Fibroblast of lung (primary cell): Measurements from ENCODE around the gene SORL1. TPM values are rescaled to one million over a fixed set of nuclear protein-coding genes. Genes with fewer than 3 reads are reported as not detected.

Experiments
- DNase-seq, 2 donors: peaks; one replicate each; pipeline versions ENCODE4 v3.0.0 to v3.0.0-alpha.2; 2010; ENCODE audit warnings: low read depth in 2 of 2
- H2AFZ ChIP-seq: 2 replicates; pipeline ENCODE4 v1.5.1; 2012; ENCODE audit warnings: low read length, control low read depth, inconsistent platforms
- H3K27ac ChIP-seq: 2 replicates; pipeline ENCODE4 v1.5.1; 2011; ENCODE audit warnings: low read length, control low read depth; ENCODE audit not compliant: insufficient read depth
- H3K27me3 ChIP-seq: 2 replicates; pipeline ENCODE4 v1.5.1; 2011; ENCODE audit warnings: mild to moderate bottlenecking, low read length; ENCODE audit not compliant: control insufficient read depth, insufficient read depth
- H3K36me3 ChIP-seq: 2 replicates; pipeline ENCODE4 v1.5.1; 2011; ENCODE audit warnings: low read length; ENCODE audit not compliant: control insufficient read depth, insufficient read depth
- H3K4me1 ChIP-seq: 2 replicates; pipeline ENCODE4 v1.5.1; 2011; ENCODE audit warnings: low read length; ENCODE audit not compliant: control insufficient read depth, insufficient read depth; ENCODE audit errors: extremely low read depth
- H3K4me2 ChIP-seq: 2 replicates; pipeline ENCODE4 v1.5.1; 2011; ENCODE audit warnings: low read length, control low read depth; ENCODE audit not compliant: insufficient read depth; ENCODE audit errors: extremely low read depth
- H3K4me3 ChIP-seq, 4 experiments: fragments of 200-600 bp in 1 of 4; sonication (generic) in 1 of 4; replicated peaks in 1 of 4; 2 replicates each; pipeline ENCODE4 v1.5.1; 2011 to 2016; ENCODE audit warnings: low read length in 4 of 4, low read depth in 3 of 4, mild to moderate bottlenecking in 3 of 4, control low read depth in 2 of 4, inconsistent platforms in 1 of 4, mixed read lengths in 1 of 4; ENCODE audit not compliant: insufficient read depth in 1 of 4; ENCODE audit errors: control extremely low read depth in 1 of 4
- H3K79me2 ChIP-seq: 2 replicates; pipeline ENCODE4 v1.5.1; 2012; ENCODE audit warnings: mild to moderate bottlenecking, low read length, inconsistent platforms; ENCODE audit not compliant: control insufficient read depth, insufficient read depth
- H3K9ac ChIP-seq: 2 replicates; pipeline ENCODE4 v1.5.1; 2011; ENCODE audit warnings: mild to moderate bottlenecking, low read length, control low read depth; ENCODE audit not compliant: insufficient read depth
- H3K9me3 ChIP-seq: 2 replicates; pipeline ENCODE4 v1.5.1; 2012; ENCODE audit warnings: low read depth, low read length; ENCODE audit not compliant: control insufficient read depth, insufficient read depth
- H4K20me1 ChIP-seq: 2 replicates; pipeline ENCODE4 v1.5.1; 2011; ENCODE audit warnings: low read length; ENCODE audit not compliant: control insufficient read depth, insufficient read depth; ENCODE audit errors: extremely low read depth
- CTCF ChIP-seq, 2 donors: IDR thresholded peaks in 1 of 2; conservative IDR thresholded peaks in 1 of 2; 1 replicate in 1 of 2; 2 replicates in 1 of 2; pipeline ENCODE4 v1.5.1; 2011 to 2012; ENCODE audit warnings: low read length in 2 of 2, control low read depth in 1 of 2, inconsistent platforms in 1 of 2, low read depth in 1 of 2, mild to moderate bottlenecking in 1 of 2
- EZH2 ChIP-seq: IDR thresholded peaks from 2 replicates; pipeline ENCODE4 v1.5.1; 2012; ENCODE audit warnings: low read length, control low read depth, mild to moderate bottlenecking; ENCODE audit errors: missing control alignments
- polyA plus RNA-seq, 2 donors: library from polyadenylated mRNA; depleted of rRNA in 1 of 2; stranded (reverse) in 1 of 2; unstranded in 1 of 2; fragments of >200 nt; gene quantifications; 2 replicates each; pipeline ENCODE4 v1.2.1, GENCODE V29; 2011 to 2012; ENCODE audit warnings: missing spikeins in 1 of 2
- total RNA-seq: library from RNA; depleted of rRNA; stranded (reverse); fragments of >200 nt; gene quantifications from 2 replicates; pipeline ENCODE4 v1.2.1, GENCODE V29; 2014

SORL1 gene
- total and polyA plus RNA-seq, 2 donors (not counting 1 experiment from before 2014, with no cell fraction given): 0.58 to 10.9 TPM

- no peaks in the 10 kb centered on the region for H4K20me1 ChIP-seq
- no peak overlapping the region for H3K9ac ChIP-seq
These were observed 65.9 kb downstream of the SORL1 start for GRCh38 chr11:121517996-121518395.

GRCh38 chr11:121520243-121521144, 68.4 kb downstream of the SORL1 start:
- Histone ChIP-seq H3K4me1 (no peaks in the 10 kb centered on the region), H3K36me3 (no peaks in the 10 kb centered on the region), H3K79me2 (no peaks in the 10 kb centered on the region), H3K27me3 (no peaks in the 10 kb centered on the region), H3K4me3 (no peak overlapping the region), H2AFZ (no peak overlapping the region), H4K20me1 (no peaks in the 10 kb centered on the region), H3K9ac (no peak overlapping the region), H3K4me2 (no peak overlapping the region), H3K9me3 (no peaks in the 10 kb centered on the region), H3K27ac (no peak overlapping the region)
- TF ChIP-seq EZH2 (no peak), CTCF (conservative IDR thresholded peaks at IDR 0.05 in 1 of 2, IDR thresholded peaks at IDR 0.05 in 1 of 2; ENCODE audit: low read depth in 1 of 2, low read length in 2 of 2) (no peak)
- peak; percentile 80 to 90 for DNase-seq

More at GRCh38 chr11:121517996-121518395, 65.9 kb downstream of the SORL1 start:
- Histone ChIP-seq H3K4me2 (no peak overlapping the region), H3K79me2 (no peaks in the 10 kb centered on the region), H3K36me3 (no peaks in the 10 kb centered on the region), H2AFZ (no peak overlapping the region), H3K4me3 (no peak overlapping the region), H3K4me1 (no peaks in the 10 kb centered on the region), H3K27ac (no peak overlapping the region), H3K27me3 (no peaks in the 10 kb centered on the region), H3K9me3 (no peaks in the 10 kb centered on the region)
- no peak for TF ChIP-seq EZH2
- TF ChIP-seq CTCF (conservative IDR thresholded peaks at IDR 0.05 in 1 of 2, IDR thresholded peaks at IDR 0.05 in 1 of 2; ENCODE audit: low read depth in 1 of 2, low read length in 2 of 2): no peak
- no peak for DNase-seq

- no peaks in the 10 kb centered on the region for H3K79me2 ChIP-seq
- no peak for TF ChIP-seq CTCF (conservative IDR thresholded peaks at IDR 0.05 in 1 of 2, IDR thresholded peaks at IDR 0.05 in 1 of 2; ENCODE audit: low read depth in 1 of 2, low read length in 2 of 2)
- no peak for TF ChIP-seq EZH2
- H3K4me1 ChIP-seq: no peaks in the 10 kb centered on the region
- H3K9ac ChIP-seq: no peak overlapping the region
- no peak for DNase-seq
- no peak overlapping the region for H3K27ac ChIP-seq
- H3K4me3 ChIP-seq: no peak overlapping the region
- H3K9me3 ChIP-seq: no peaks in the 10 kb centered on the region
- no peaks in the 10 kb centered on the region for H4K20me1 ChIP-seq
- no peaks in the 10 kb centered on the region for H3K36me3 ChIP-seq
- H2AFZ ChIP-seq: no peak overlapping the region
- no peak overlapping the region for H3K4me2 ChIP-seq
- no peaks in the 10 kb centered on the region for H3K27me3 ChIP-seq
These were observed 69.3 kb downstream of the SORL1 start for GRCh38 chr11:121521145-121522042.
